Large intestine (tissue), 3 donors: ENCODE data around the gene ZFAND4. TPM values are rescaled to one million over a fixed set of nuclear protein-coding genes. Genes with fewer than 3 reads are reported as not detected.
"Not testable (repeated sequence)": the region's sequence is repeated elsewhere in the genome, so short reads cannot be mapped to it uniquely, and the experiment has no call there.

Experiments used
- DNase-seq, 2 donors: peaks; one replicate each; pipeline versions ENCODE4 v3.0.0 to v3.0.0-alpha.2; 2013
- H3K27ac ChIP-seq: one replicate; pipeline ENCODE4 v1.5.1; 2013; ENCODE audit warnings: low read length
- H3K27me3 ChIP-seq: 2 replicates; pipeline ENCODE4 v1.6.1; 2013; ENCODE audit warnings: low read length; ENCODE audit not compliant: control insufficient read depth, insufficient read depth
- H3K36me3 ChIP-seq: 2 replicates; pipeline ENCODE4 v1.6.1; 2013; ENCODE audit warnings: low read length; ENCODE audit not compliant: control insufficient read depth, insufficient read depth
- H3K4me1 ChIP-seq: one replicate; pipeline ENCODE4 v1.6.1; 2013; ENCODE audit warnings: low read length; ENCODE audit not compliant: control insufficient read depth, insufficient read depth
- H3K4me3 ChIP-seq: one replicate; pipeline ENCODE4 v1.5.1; 2013; ENCODE audit warnings: low read length
- H3K9me3 ChIP-seq: one replicate; pipeline ENCODE4 v1.6.1; 2013; ENCODE audit warnings: mild to moderate bottlenecking, low read depth, low read length, moderate library complexity; ENCODE audit not compliant: control insufficient read depth
- WGBS: methylation state at CpG from one replicate; pipeline ENCODE4 v1.1.5; 2013; ENCODE audit warnings: low lambda C conversion rate; ENCODE audit not compliant: insufficient coverage; 5-methylcytosine and 5-hydroxymethylcytosine counted together
- polyA plus RNA-seq: library from polyadenylated mRNA; unstranded; fragments of 120-200 nt; gene quantifications from one replicate; pipeline ENCODE4 v1.2.1, GENCODE V29; 2013

ZFAND4 gene
- polyA plus RNA-seq, 1 donor = 10.0 TPM

DNA sequence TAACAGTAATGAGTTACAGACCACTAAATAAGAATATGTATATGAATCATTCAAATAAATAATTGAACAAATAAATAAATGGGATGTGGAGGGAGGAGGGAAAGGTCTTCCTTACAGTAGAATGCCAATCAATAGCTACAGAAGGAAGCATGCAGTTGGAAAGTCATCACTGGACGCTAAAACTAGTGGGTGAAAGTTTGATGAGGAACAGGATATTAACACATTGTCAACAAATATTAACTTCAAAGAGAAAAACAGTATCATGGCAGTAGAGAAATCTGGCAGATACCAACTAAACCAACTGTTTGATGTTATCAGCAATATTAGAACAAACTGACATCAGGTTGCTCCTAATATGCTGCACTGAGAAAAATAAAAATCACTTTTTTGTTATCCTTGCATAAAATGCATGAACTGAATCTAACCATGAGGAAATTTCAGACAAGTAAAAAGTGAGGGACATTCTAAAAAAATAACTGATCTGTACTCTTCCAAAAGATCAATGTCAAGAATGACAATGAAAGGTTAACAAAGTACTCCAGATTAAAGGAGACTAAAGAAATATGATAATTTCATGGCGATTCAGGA, 94.1 kb downstream of the ZFAND4 start:
- DNase-seq = no peak
- peaks cover 13% of the 10 kb centered on the region for H3K4me1 ChIP-seq
- no peak overlapping the region for H3K4me3 ChIP-seq
- H3K36me3 ChIP-seq = no peaks in the 10 kb centered on the region
- no peaks in the 10 kb centered on the region for H3K27me3 ChIP-seq
- H3K9me3 ChIP-seq = no peaks in the 10 kb centered on the region
- no peak overlapping the region for H3K27ac ChIP-seq
- WGBS = 100% methylated on average over 1 of the region's 2 CpGs

GRCh38 chr10:45575966-45576597, 96.5 kb downstream of the ZFAND4 start:
- DNase-seq = peak in 1 of 2 donors; percentile 49
- Histone ChIP-seq H3K27me3 (no peaks in the 10 kb centered on the region), H3K4me1 (peaks cover 7% of the 10 kb centered on the region), H3K36me3 (no peaks in the 10 kb centered on the region), H3K9me3 (no peaks in the 10 kb centered on the region), H3K27ac (peak overlapping the region; percentile 16), H3K4me3 (no peak overlapping the region)
- no CpG with 5 or more reads among the region's 3 CpGs for WGBS

DNA sequence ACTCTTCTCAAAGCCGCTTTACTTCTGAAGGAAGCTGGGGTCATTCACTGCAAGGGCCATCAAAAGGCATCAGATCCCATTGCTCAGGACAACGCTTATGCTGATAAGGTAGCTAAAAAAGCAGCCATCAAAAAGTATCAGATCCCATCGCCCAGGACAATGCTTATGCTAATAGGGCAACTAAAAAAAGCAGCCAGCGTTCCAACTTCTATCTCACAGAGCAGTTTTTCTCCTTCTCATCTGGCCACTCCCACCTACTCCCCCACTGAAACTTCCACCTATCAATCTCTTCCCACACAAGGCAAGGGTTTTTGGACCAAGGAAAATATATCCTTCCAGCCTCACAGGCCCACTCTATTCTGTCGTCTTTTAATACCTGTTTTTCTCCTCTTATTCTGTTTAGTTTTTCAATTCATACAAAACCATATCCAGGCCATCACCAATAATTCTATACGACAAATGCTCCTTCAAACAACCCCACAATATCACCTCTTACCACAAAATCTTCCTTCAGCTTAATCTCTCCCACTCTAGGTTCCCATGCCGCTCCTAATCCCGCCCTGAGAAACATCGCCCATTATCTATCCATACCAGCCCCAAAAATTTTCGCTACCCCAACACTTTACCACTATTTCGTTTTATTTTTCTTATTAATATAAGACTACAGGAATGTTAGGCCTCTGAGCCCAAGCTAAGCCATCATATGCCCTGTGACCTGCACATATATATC, 97.4 kb downstream of the ZFAND4 start:
- not testable (repeated sequence) for H3K36me3 ChIP-seq, H3K4me3 ChIP-seq, H3K4me1 ChIP-seq, H3K27me3 ChIP-seq, H3K9me3 ChIP-seq, DNase-seq, H3K27ac ChIP-seq
- WGBS = 94% methylated on average over 2 of the region's 11 CpGs

- Histone ChIP-seq H3K4me1 (no peaks in the 10 kb centered on the region), H3K27ac (no peak overlapping the region), H3K9me3 (no peaks in the 10 kb centered on the region), H3K36me3 (no peaks in the 10 kb centered on the region), H3K27me3 (no peaks in the 10 kb centered on the region), H3K4me3 (no peak overlapping the region)
- WGBS = 100% methylated on average over 1 of the region's 3 CpGs
- DNase-seq = no peak
Measured at GRCh38 chr10:45569471-45569870, 103.1 kb downstream of the ZFAND4 start.

GRCh38 chr10:45566415-45566814, 106.2 kb downstream of the ZFAND4 start:
- Histone ChIP-seq H3K4me3 (no peak overlapping the region), H3K27ac (no peak overlapping the region), H3K4me1 (no peaks in the 10 kb centered on the region), H3K27me3 (no peaks in the 10 kb centered on the region), H3K9me3 (no peaks in the 10 kb centered on the region), H3K36me3 (no peaks in the 10 kb centered on the region)
- 80% methylated on average over 1 of the region's 3 CpGs for WGBS
- no peak for DNase-seq

Other genes starting within 250 kb of the ZFAND4 start
- gene WASHC2C, start 54.5 kb upstream of the ZFAND4 start, polyA plus RNA-seq = 58.4 TPM
- gene AGAP4, start 174.7 kb upstream of the ZFAND4 start, polyA plus RNA-seq = 38.1 TPM